Trophoblast cell (in vitro differentiated cells and primary cell): Measurements from ENCODE around the gene LRFN2.

Experiments
- DNase-seq, 2 donors: peaks; one replicate each; pipeline ENCODE4 v3.0.0-alpha.2; 2016
- H2AFZ ChIP-seq: 2 replicates; pipeline ENCODE4 v1.6.1; 2013; ENCODE audit warnings: low read length, moderate library complexity, mild to moderate bottlenecking; ENCODE audit not compliant: insufficient read depth, poor library complexity
- H2AK5ac ChIP-seq: 2 replicates; pipeline ENCODE4 v1.6.1; 2013; ENCODE audit warnings: mild to moderate bottlenecking, low read length
- H2BK120ac ChIP-seq: 2 replicates; pipeline ENCODE4 v1.6.1; 2013; ENCODE audit warnings: low read length, mild to moderate bottlenecking, moderate library complexity; ENCODE audit not compliant: insufficient read depth, poor library complexity
- H2BK12ac ChIP-seq: 2 replicates; pipeline ENCODE4 v1.6.1; 2013; ENCODE audit warnings: mild to moderate bottlenecking, low read length, moderate library complexity
- H2BK5ac ChIP-seq: 2 replicates; pipeline ENCODE4 v1.6.1; 2013; ENCODE audit warnings: low read length, low read depth, moderate library complexity, mild to moderate bottlenecking; ENCODE audit not compliant: poor library complexity
- H3K14ac ChIP-seq: 2 replicates; pipeline ENCODE4 v1.6.1; 2013; ENCODE audit warnings: mild to moderate bottlenecking, low read length
- H3K18ac ChIP-seq: 2 replicates; pipeline ENCODE4 v1.6.1; 2013; ENCODE audit warnings: mild to moderate bottlenecking, low read length
- H3K23ac ChIP-seq: 2 replicates; pipeline ENCODE4 v1.6.1; 2013; ENCODE audit warnings: low read length
- H3K27ac ChIP-seq: 2 replicates; pipeline ENCODE4 v1.5.1; 2013; ENCODE audit warnings: low read depth, mild to moderate bottlenecking, inconsistent platforms, low read length, moderate library complexity
- H3K27me3 ChIP-seq: 2 replicates; pipeline ENCODE4 v1.6.1; 2013; ENCODE audit warnings: inconsistent platforms, mild to moderate bottlenecking, low read length, moderate library complexity; ENCODE audit not compliant: insufficient read depth
- H3K36me3 ChIP-seq, 2 experiments: 1 replicate in 1 of 2; 2 replicates in 1 of 2; pipeline ENCODE4 v1.6.1; 2013; ENCODE audit warnings: low read length in 2 of 2, mild to moderate bottlenecking in 2 of 2, moderate library complexity in 1 of 2; ENCODE audit not compliant: insufficient read depth in 2 of 2, control insufficient read depth in 1 of 2
- H3K4ac ChIP-seq: 2 replicates; pipeline ENCODE4 v1.6.1; 2013; ENCODE audit warnings: low read depth, mild to moderate bottlenecking, low read length, moderate library complexity
- H3K4me1 ChIP-seq, 2 experiments: 1 replicate in 1 of 2; 2 replicates in 1 of 2; pipeline ENCODE4 v1.6.1; 2013; ENCODE audit warnings: low read length in 2 of 2, mild to moderate bottlenecking in 2 of 2, moderate library complexity in 1 of 2; ENCODE audit not compliant: insufficient read depth in 2 of 2, control insufficient read depth in 1 of 2
- H3K4me2 ChIP-seq: 2 replicates; pipeline ENCODE4 v1.6.1; 2013; ENCODE audit warnings: inconsistent platforms, mild to moderate bottlenecking, low read length, moderate library complexity
- H3K4me3 ChIP-seq: 2 replicates; pipeline ENCODE4 v1.5.1; 2013; ENCODE audit warnings: mild to moderate bottlenecking, low read depth, low read length, inconsistent platforms
- H3K79me1 ChIP-seq: one replicate; pipeline ENCODE4 v1.6.1; 2013; ENCODE audit warnings: low read length
- H3K79me2 ChIP-seq: 2 replicates; pipeline ENCODE4 v1.6.1; 2013; ENCODE audit warnings: low read length, mild to moderate bottlenecking; ENCODE audit not compliant: control insufficient read depth, insufficient read depth, poor library complexity
- H3K9ac ChIP-seq: 2 replicates; pipeline ENCODE4 v1.6.1; 2013; ENCODE audit warnings: mild to moderate bottlenecking, low read length
- H3K9me3 ChIP-seq: 2 replicates; pipeline ENCODE4 v1.6.1; 2013; ENCODE audit warnings: low read depth, mild to moderate bottlenecking, control low read depth, inconsistent platforms, low read length; ENCODE audit not compliant: insufficient read depth
- H4K12ac ChIP-seq: 2 replicates; pipeline ENCODE4 v1.6.1; 2013; ENCODE audit warnings: low read depth, mild to moderate bottlenecking, low read length, moderate library complexity
- H4K8ac ChIP-seq: 2 replicates; pipeline ENCODE4 v1.6.1; 2013; ENCODE audit warnings: low read depth, mild to moderate bottlenecking, low read length, moderate library complexity
- H4K91ac ChIP-seq: one replicate; pipeline ENCODE4 v1.6.1; 2013; ENCODE audit warnings: low read depth, mild to moderate bottlenecking, low read length, moderate library complexity
- WGBS: extraction: QIAGEN DNeasy Blood & Tissue Kit; methylation state at CpG from one replicate; pipeline ENCODE4 v1.1.7; 2013; ENCODE audit warnings: missing lambda C conversion rate; ENCODE audit not compliant: insufficient read length, insufficient coverage; ENCODE audit errors: extremely low coverage; 5-methylcytosine and 5-hydroxymethylcytosine counted together

LRFN2 gene

GRCh38 chr6:40543776-40544175 is 43.4 kb downstream of the LRFN2 start:
- Histone ChIP-seq H4K8ac (no peak overlapping the region), H3K27ac (no peak overlapping the region), H2BK5ac (no peak overlapping the region), H3K9ac (no peak overlapping the region), H3K23ac (no peak overlapping the region), H3K14ac (no peak overlapping the region), H2AFZ (no peak overlapping the region), H3K4me2 (no peak overlapping the region), H4K91ac (no peak overlapping the region), H3K4me3 (no peak overlapping the region), H3K79me1 (no peaks in the 10 kb centered on the region), H2AK5ac (no peak overlapping the region), H3K9me3 (no peaks in the 10 kb centered on the region), H3K18ac (no peak overlapping the region), H2BK120ac (no peak overlapping the region), H4K12ac (no peak overlapping the region), H3K27me3 (no peaks in the 10 kb centered on the region), H3K4ac (no peak overlapping the region), H2BK12ac (no peak overlapping the region), H3K79me2 (no peaks in the 10 kb centered on the region), H3K4me1 (no peaks in the 10 kb centered on the region), H3K36me3 (no peaks in the 10 kb centered on the region)
- no peak for DNase-seq
- no CpG with 5 or more reads among the region's 2 CpGs for WGBS

- H3K79me2 ChIP-seq = no peaks in the 10 kb centered on the region
- H3K4me3 ChIP-seq = no peak overlapping the region
- H2BK12ac ChIP-seq = no peak overlapping the region
- H3K36me3 ChIP-seq = no peaks in the 10 kb centered on the region
- no peak overlapping the region for H4K91ac ChIP-seq
- H3K14ac ChIP-seq = no peak overlapping the region
- H3K18ac ChIP-seq = no peak overlapping the region
- H4K8ac ChIP-seq = no peak overlapping the region
- H2BK5ac ChIP-seq = no peak overlapping the region
- H3K4ac ChIP-seq = no peak overlapping the region
- no CpG with 5 or more reads among the region's 5 CpGs for WGBS
- H3K9me3 ChIP-seq = no peaks in the 10 kb centered on the region
- H3K9ac ChIP-seq = no peak overlapping the region
- H4K12ac ChIP-seq = no peak overlapping the region
- no peak overlapping the region for H3K23ac ChIP-seq
- H2BK120ac ChIP-seq = no peak overlapping the region
- H2AFZ ChIP-seq = no peak overlapping the region
- DNase-seq = no peak
- H3K4me2 ChIP-seq = no peak overlapping the region
- no peaks in the 10 kb centered on the region for H3K79me1 ChIP-seq
- no peaks in the 10 kb centered on the region for H3K4me1 ChIP-seq
- no peaks in the 10 kb centered on the region for H3K27me3 ChIP-seq
- no peak overlapping the region for H2AK5ac ChIP-seq
- no peak overlapping the region for H3K27ac ChIP-seq
These were observed 44.0 kb downstream of the LRFN2 start for GRCh38 chr6:40543146-40543545.

- Histone ChIP-seq H2BK12ac (no peak overlapping the region), H3K9ac (no peak overlapping the region), H4K8ac (no peak overlapping the region), H3K4me1 (no peaks in the 10 kb centered on the region), H3K27ac (no peak overlapping the region), H4K12ac (no peak overlapping the region), H3K9me3 (no peaks in the 10 kb centered on the region), H3K36me3 (no peaks in the 10 kb centered on the region), H3K79me2 (no peaks in the 10 kb centered on the region), H3K23ac (no peak overlapping the region), H3K4me2 (no peak overlapping the region), H2AFZ (no peak overlapping the region), H3K14ac (no peak overlapping the region), H3K79me1 (no peaks in the 10 kb centered on the region), H2BK120ac (no peak overlapping the region), H3K4me3 (no peak overlapping the region), H4K91ac (no peak overlapping the region), H3K4ac (no peak overlapping the region), H3K27me3 (no peaks in the 10 kb centered on the region), H2BK5ac (no peak overlapping the region), H2AK5ac (no peak overlapping the region), H3K18ac (no peak overlapping the region)
- DNase-seq = no peak
- no CpG with 5 or more reads among the region's 5 CpGs for WGBS
These were observed 44.9 kb downstream of the LRFN2 start for GRCh38 chr6:40542175-40542764.

GRCh38 chr6:40541556-40542174 is 45.5 kb downstream of the LRFN2 start:
- no peaks in the 10 kb centered on the region for H3K79me1 ChIP-seq
- H2BK120ac ChIP-seq = no peak overlapping the region
- H4K8ac ChIP-seq = no peak overlapping the region
- WGBS = no CpG with 5 or more reads among the region's 9 CpGs
- no peaks in the 10 kb centered on the region for H3K4me1 ChIP-seq
- no peak overlapping the region for H3K4ac ChIP-seq
- no peaks in the 10 kb centered on the region for H3K36me3 ChIP-seq
- H3K18ac ChIP-seq = no peak overlapping the region
- H3K9ac ChIP-seq = no peak overlapping the region
- no peak overlapping the region for H2BK5ac ChIP-seq
- H4K12ac ChIP-seq = no peak overlapping the region
- no peak overlapping the region for H2AFZ ChIP-seq
- H4K91ac ChIP-seq = no peak overlapping the region
- no peak for DNase-seq
- no peaks in the 10 kb centered on the region for H3K79me2 ChIP-seq
- no peak overlapping the region for H3K4me3 ChIP-seq
- no peak overlapping the region for H3K14ac ChIP-seq
- no peak overlapping the region for H3K4me2 ChIP-seq
- no peak overlapping the region for H2BK12ac ChIP-seq
- no peaks in the 10 kb centered on the region for H3K9me3 ChIP-seq
- H3K27ac ChIP-seq = no peak overlapping the region
- H2AK5ac ChIP-seq = no peak overlapping the region
- H3K23ac ChIP-seq = no peak overlapping the region
- H3K27me3 ChIP-seq = no peaks in the 10 kb centered on the region
